H1 (cell line): ENCODE results near the gene TMEM145. TPM values are rescaled to one million over a fixed set of nuclear protein-coding genes. Genes with fewer than 3 reads are reported as not detected.
A peak's percentile ranks its signal among the peaks of the same experiment; 100 is the strongest.

Experiments used
- CTCF ChIA-PET: fragments of 300-600 bp; sonication (Branson Sonifier 250); formaldehyde crosslinking; loops from one replicate; lab custom pipeline; 2021; ENCODE audit not compliant: partially characterized antibody; lab: Charles Lee
- POLR2A ChIA-PET: fragments of 300-600 bp; sonication (Branson Sonifier 250); formaldehyde crosslinking; loops from one replicate; lab custom pipeline; 2021; ENCODE audit warnings: inconsistent platforms; ENCODE audit not compliant: partially characterized antibody; lab: Charles Lee
- DNase-seq, 2 experiments: peaks; one replicate each; pipeline versions ENCODE4 v3.0.0 to v3.0.0-alpha.2; 2010 to 2022; ENCODE audit warnings: low spot score in 2 of 2, low read depth in 1 of 2, mixed read lengths in 1 of 2
- FAIRE-seq: peaks from 2 replicates; lab custom pipeline; 2011; peaks lifted over from hg19 to GRCh38; lab: Jason Lieb, UNC
- H2AFZ ChIP-seq: 2 replicates; pipeline ENCODE4 v1.8.1; 2012; ENCODE audit warnings: low read length, inconsistent platforms
- H2AK5ac ChIP-seq: 2 replicates; pipeline ENCODE4 v1.6.1; 2013; ENCODE audit warnings: low read depth, low read length
- H2BK120ac ChIP-seq: replicated peaks from 2 replicates; pipeline ENCODE3; 2013; ENCODE audit warnings: low read depth, low read length, inconsistent platforms
- H2BK12ac ChIP-seq: 2 replicates; pipeline ENCODE4 v1.6.1; 2013; ENCODE audit warnings: low read depth, low read length
- H2BK15ac ChIP-seq: 2 replicates; pipeline ENCODE4 v1.6.1; 2013; ENCODE audit warnings: low read length
- H2BK20ac ChIP-seq: 2 replicates; pipeline ENCODE4 v1.6.1; 2013; ENCODE audit warnings: low read length
- H2BK5ac ChIP-seq: 2 replicates; pipeline ENCODE4 v1.6.1; 2013; ENCODE audit warnings: low read depth, low read length
- H3K14ac ChIP-seq: 2 replicates; pipeline ENCODE4 v1.6.1; 2013; ENCODE audit warnings: inconsistent platforms; ENCODE audit not compliant: insufficient read length
- H3K18ac ChIP-seq: 2 replicates; pipeline ENCODE4 v1.6.1; 2013; ENCODE audit warnings: low read length; ENCODE audit errors: extremely low read depth
- H3K23ac ChIP-seq: 2 replicates; pipeline ENCODE4 v1.6.1; 2013; ENCODE audit warnings: inconsistent platforms; ENCODE audit not compliant: insufficient read length
- H3K23me2 ChIP-seq: 2 replicates; pipeline ENCODE4 v1.6.1; 2013; ENCODE audit warnings: low read depth, low read length
- H3K27ac ChIP-seq: 2 replicates; pipeline ENCODE4 v1.6.1; 2011; ENCODE audit warnings: low read depth, low read length, inconsistent platforms
- H3K27me3 ChIP-seq, 4 experiments: replicated peaks in 1 of 4; 1 replicate in 1 of 4; 2 replicates in 3 of 4; pipeline versions ENCODE4 v1.6.1 to v1.8.1; 2011 to 2013; ENCODE audit warnings: low read length in 3 of 4, mild to moderate bottlenecking in 3 of 4, inconsistent platforms in 2 of 4, mixed read lengths in 2 of 4, moderate library complexity in 1 of 4; ENCODE audit not compliant: control insufficient read depth in 3 of 4, insufficient read depth in 3 of 4; ENCODE audit errors: extremely low read depth in 1 of 4
- H3K36me3 ChIP-seq, 4 experiments: 2 replicates each; pipeline versions ENCODE4 v1.6.1 to v1.8.1; 2011 to 2013; ENCODE audit warnings: mild to moderate bottlenecking in 4 of 4, low read length in 3 of 4, moderate library complexity in 2 of 4, control low read depth in 1 of 4, inconsistent platforms in 1 of 4; ENCODE audit not compliant: insufficient read depth in 4 of 4, control insufficient read depth in 2 of 4
- H3K4ac ChIP-seq: replicated peaks from 2 replicates; pipeline ENCODE3; 2013; ENCODE audit warnings: low read length, low read depth, mixed read lengths, inconsistent platforms; ENCODE audit not compliant: insufficient read length
- H3K4me1 ChIP-seq, 4 experiments: replicated peaks in 1 of 4; 1 replicate in 1 of 4; 2 replicates in 3 of 4; pipeline versions ENCODE4 v1.6.1 to v1.8.1; 2011 to 2013; ENCODE audit warnings: low read length in 3 of 4, inconsistent platforms in 2 of 4, mixed read lengths in 1 of 4; ENCODE audit not compliant: insufficient read depth in 4 of 4, control insufficient read depth in 3 of 4
- H3K4me2 ChIP-seq, 2 experiments: 2 replicates each; pipeline versions ENCODE4 v1.6.1 to v1.8.1; 2011 to 2013; ENCODE audit warnings: low read depth in 2 of 2, low read length in 2 of 2, control low read depth in 1 of 2, inconsistent platforms in 1 of 2, mild to moderate bottlenecking in 1 of 2; ENCODE audit not compliant: insufficient read depth in 1 of 2
- H3K4me3 ChIP-seq, 4 experiments: fragments of 200-600, 300-600 bp in 1 of 4; sonication (generic), shearing (Covaris generic), sonication (Bioruptor Twin) in 1 of 4; 2 replicates each; pipeline versions ENCODE4 v1.5.1 to v1.8.1; 2011 to 2016; ENCODE audit warnings: low read length in 4 of 4, low read depth in 3 of 4, control low read depth in 2 of 4, inconsistent platforms in 2 of 4, mild to moderate bottlenecking in 2 of 4, mixed read lengths in 1 of 4, moderate library complexity in 1 of 4; ENCODE audit not compliant: insufficient read depth in 2 of 4; ENCODE audit errors: extremely low read depth in 1 of 4
- H3K56ac ChIP-seq: replicated peaks from 2 replicates; pipeline ENCODE3; 2013; ENCODE audit warnings: low read depth, mild to moderate bottlenecking, mixed read lengths, low read length, inconsistent platforms; ENCODE audit not compliant: insufficient read length
- H3K79me1 ChIP-seq: 2 replicates; pipeline ENCODE4 v1.6.1; 2013; ENCODE audit warnings: low read depth, low read length, control low read depth
- H3K79me2 ChIP-seq, 2 experiments: 2 replicates each; pipeline versions ENCODE4 v1.6.1 to v1.8.1; 2012 to 2013; ENCODE audit warnings: low read length in 2 of 2, mild to moderate bottlenecking in 2 of 2, inconsistent platforms in 1 of 2; ENCODE audit not compliant: insufficient read depth in 2 of 2, control insufficient read depth in 1 of 2
- H3K9ac ChIP-seq, 4 experiments: replicated peaks in 1 of 4; 1 replicate in 1 of 4; 2 replicates in 3 of 4; pipeline versions ENCODE4 v1.6.1 to v1.8.1; 2011 to 2013; ENCODE audit warnings: low read depth in 3 of 4, low read length in 3 of 4, control low read depth in 2 of 4, mild to moderate bottlenecking in 2 of 4, moderate library complexity in 2 of 4, inconsistent platforms in 1 of 4; ENCODE audit errors: extremely low read depth in 1 of 4
- H3K9me3 ChIP-seq, 2 experiments: 2 replicates each; pipeline versions ENCODE4 v1.6.1 to v1.8.1; 2012 to 2013; ENCODE audit warnings: mild to moderate bottlenecking in 2 of 2, moderate library complexity in 2 of 2, control low read depth in 1 of 2, inconsistent platforms in 1 of 2, low read depth in 1 of 2, low read length in 1 of 2, mixed read lengths in 1 of 2; ENCODE audit not compliant: insufficient read depth in 2 of 2
- H4K20me1 ChIP-seq, 2 experiments: replicated peaks in 1 of 2; 2 replicates each; pipeline versions ENCODE3 to v1.8.1; 2011 to 2013; ENCODE audit warnings: inconsistent platforms in 2 of 2, low read length in 2 of 2, mild to moderate bottlenecking in 1 of 2; ENCODE audit not compliant: insufficient read depth in 2 of 2, control insufficient read depth in 1 of 2
- H4K5ac ChIP-seq: 2 replicates; pipeline ENCODE4 v1.6.1; 2013; ENCODE audit warnings: low read length, low read depth, mixed read lengths, inconsistent platforms; ENCODE audit not compliant: insufficient read length
- H4K8ac ChIP-seq: 2 replicates; pipeline ENCODE4 v1.8.0; 2013; ENCODE audit warnings: mild to moderate bottlenecking, moderate library complexity, low read length, inconsistent platforms; ENCODE audit not compliant: insufficient read depth; ENCODE audit errors: extremely low read depth
- H4K91ac ChIP-seq: replicated peaks from 2 replicates; pipeline ENCODE3; 2013; ENCODE audit warnings: low read length, mixed read lengths, inconsistent platforms; ENCODE audit not compliant: insufficient read length
- BCL11A ChIP-seq, 2 experiments: IDR thresholded peaks; one replicate each; pipeline ENCODE4 v1.6.1; 2011; ENCODE audit warnings: low read depth in 2 of 2, low read length in 2 of 2, mild to moderate bottlenecking in 2 of 2
- WGBS, 2 experiments: shearing (Covaris generic) in 1 of 2; methylation state at CpG; one replicate each; pipeline versions ENCODE4 v1.1.6 to v1.1.7; 2013 to 2015; ENCODE audit warnings: low lambda C conversion rate in 2 of 2, mixed read lengths in 2 of 2, inconsistent platforms in 1 of 2, low coverage in 1 of 2, missing lambda C conversion rate in 1 of 2; ENCODE audit not compliant: insufficient replicate concordance in 2 of 2, insufficient coverage in 1 of 2, insufficient read length in 1 of 2; ENCODE audit errors: extremely low coverage in 1 of 2, missing lambda C conversion rate in 1 of 2; 5-methylcytosine and 5-hydroxymethylcytosine counted together
- polyA plus RNA-seq, 7 experiments: library from polyadenylated mRNA; depleted of rRNA in 3 of 7; stranded (reverse) in 5 of 7; unstranded in 2 of 7; fragments of >200 nt in 5 of 7; fragments of 200-250 nt in 2 of 7; gene quantifications; 1 replicate in 5 of 7; 2 replicates in 1 of 7; 4 replicates in 1 of 7; pipeline versions ENCODE4 v1.2.1 to v1.2.3, GENCODE V29; 2011 to 2013; ENCODE audit warnings: missing spikeins in 2 of 7, mixed read lengths in 2 of 7
- total RNA-seq: library from RNA; stranded (reverse); fragmentation: NEBNext Ultra II Directional; extraction: Animal tissue kit (Norgen Biotek cat#: 25700); gene quantifications from 2 replicates; pipeline ENCODE4 v1.2.1, GENCODE V29; 2021
- TF ChIP-seq, protein P1 (sequence below): IDR thresholded peaks from 2 replicates; pipeline ENCODE4 v1.6.1; 2012; ENCODE audit warnings: inconsistent platforms

Gene TMEM145
- total and polyA plus RNA-seq, 2 of the 8 experiments (the other 6 are each of a cell fraction or from before 2014, with no cell fraction given) = 2.3 to 4.7 TPM

DNA sequence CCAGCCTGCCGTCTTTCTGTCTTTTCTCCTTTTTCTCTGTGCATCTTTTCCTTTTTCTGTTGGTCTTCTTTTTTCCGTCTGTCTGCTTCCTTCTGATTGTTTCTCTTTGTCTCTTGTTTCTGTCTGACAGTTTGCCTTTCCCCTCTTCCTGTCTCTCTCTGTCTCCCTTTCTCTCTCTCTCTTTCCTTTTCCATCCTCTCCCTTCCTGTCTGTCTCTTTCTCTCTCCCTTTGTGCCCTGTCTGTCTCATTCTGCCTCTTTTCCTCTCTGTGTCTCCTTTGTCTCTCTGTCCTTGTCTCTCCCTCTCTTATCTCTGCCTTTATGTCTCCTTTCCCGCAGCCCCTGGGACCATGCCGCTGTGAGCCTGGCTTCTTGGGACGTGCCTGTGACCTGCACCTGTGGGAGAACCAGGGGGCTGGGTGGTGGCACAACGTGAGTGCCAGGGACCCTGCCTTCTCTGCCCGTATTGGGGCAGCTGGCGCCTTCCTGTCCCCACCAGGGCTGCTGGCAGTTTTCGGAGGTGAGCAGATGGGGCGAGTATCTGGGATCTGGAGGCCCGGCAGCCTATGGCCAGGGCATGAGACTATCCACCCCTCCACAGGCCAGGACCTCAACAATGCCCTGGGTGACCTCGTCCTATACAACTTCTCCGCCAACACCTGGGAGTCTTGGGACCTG is 21.7 kb downstream of the TMEM145 start:
- Histone ChIP-seq H3K9ac (no peak overlapping the region), H2BK12ac (no peak overlapping the region), H4K20me1 (peaks cover 0 to 11% of the 10 kb centered on the region in 2 experiments), H2BK5ac (no peak overlapping the region), H4K5ac (no peak overlapping the region), H3K14ac (no peak overlapping the region), H2BK20ac (no peak overlapping the region), H3K79me1 (peaks cover 2% of the 10 kb centered on the region; the same call in 1 of the 2 replicates), H3K36me3 (peaks cover 0 to 8% (median 2%) of the 10 kb centered on the region in 4 experiments; a peak in 1 of 8 replicates), H3K4me1 (no peaks in the 10 kb centered on the region; a peak in 1 of 7 replicates), H3K4me2 (no peak overlapping the region), H4K91ac (no peak overlapping the region), H3K27me3 (no peaks in the 10 kb centered on the region), H4K8ac (peak overlapping the region; percentile 31; the same call in 1 of the 2 replicates), H3K79me2 (no peaks in the 10 kb centered on the region; a peak in 1 of 4 replicates), H2BK15ac (no peak overlapping the region), H3K23ac (no peak overlapping the region), H3K23me2 (no peaks in the 10 kb centered on the region; the same call in 1 of the 2 replicates), H2BK120ac (no peak overlapping the region), H3K4me3 (no peak overlapping the region), H3K27ac (no peak overlapping the region), H3K4ac (no peak overlapping the region), H3K18ac (no peak overlapping the region), H3K9me3 (no peaks in the 10 kb centered on the region), H3K56ac (no peak overlapping the region), H2AK5ac (no peak overlapping the region), H2AFZ (no peak overlapping the region)
- 89% methylated on average over 13 of the region's 13 CpGs; no CpG with 5 or more reads in 1 of the 2 experiments for WGBS, 2 experiments
- DNase-seq = no peak
- CTCF ChIA-PET = interaction anchor here (8.8 kb wide), 1 partner anchor 10 kb away, joined by 90 read pairs; no protein-coding TSS in a partner anchor
- POLR2A ChIA-PET = no interaction called here
- TF ChIP-seq BCL11A (IDR thresholded peaks at IDR 0.05; ENCODE audit: low read depth in 2 of 2, low read length in 2 of 2) = no peak
- TF ChIP-seq, protein P1, sequence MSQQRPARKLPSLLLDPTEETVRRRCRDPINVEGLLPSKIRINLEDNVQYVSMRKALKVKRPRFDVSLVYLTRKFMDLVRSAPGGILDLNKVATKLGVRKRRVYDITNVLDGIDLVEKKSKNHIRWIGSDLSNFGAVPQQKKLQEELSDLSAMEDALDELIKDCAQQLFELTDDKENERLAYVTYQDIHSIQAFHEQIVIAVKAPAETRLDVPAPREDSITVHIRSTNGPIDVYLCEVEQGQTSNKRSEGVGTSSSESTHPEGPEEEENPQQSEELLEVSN = no peak
- FAIRE-seq = no peak
